GM21786 (cell line): ENCODE results near the gene SLC15A3.

ENCODE experiments used
- ATAC-seq: cut with Tn5 transposase; IDR thresholded peaks from one replicate; pipeline ENCODE4 v1.9.1; 2021; ENCODE audit not compliant: unreplicated experiment

The SLC15A3 gene

GRCh38 chr11:60932605-60933356 is 19.2 kb downstream of the SLC15A3 start:
- no peak for ATAC-seq

DNA sequence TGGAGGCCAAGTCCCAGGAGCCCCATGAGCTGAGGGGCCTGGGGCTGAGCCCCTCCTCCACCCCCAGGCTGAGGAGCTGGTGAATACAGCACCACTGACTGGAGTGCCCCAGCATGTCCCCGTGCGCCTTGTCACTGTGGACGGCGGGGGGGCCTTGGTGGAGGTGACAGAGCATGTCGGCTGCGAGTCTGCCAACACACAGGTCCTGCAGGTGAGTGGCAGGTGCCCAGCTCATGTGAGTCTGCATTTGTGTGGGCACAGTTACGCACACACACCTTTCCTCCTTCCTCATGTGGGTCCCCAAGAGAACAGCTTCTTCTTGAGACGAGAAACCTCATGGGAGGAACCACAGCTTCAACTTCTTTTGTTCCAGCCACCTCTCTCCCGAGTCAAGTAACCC is 20.1 kb downstream of the SLC15A3 start:
- ATAC-seq: no peak

DNA sequence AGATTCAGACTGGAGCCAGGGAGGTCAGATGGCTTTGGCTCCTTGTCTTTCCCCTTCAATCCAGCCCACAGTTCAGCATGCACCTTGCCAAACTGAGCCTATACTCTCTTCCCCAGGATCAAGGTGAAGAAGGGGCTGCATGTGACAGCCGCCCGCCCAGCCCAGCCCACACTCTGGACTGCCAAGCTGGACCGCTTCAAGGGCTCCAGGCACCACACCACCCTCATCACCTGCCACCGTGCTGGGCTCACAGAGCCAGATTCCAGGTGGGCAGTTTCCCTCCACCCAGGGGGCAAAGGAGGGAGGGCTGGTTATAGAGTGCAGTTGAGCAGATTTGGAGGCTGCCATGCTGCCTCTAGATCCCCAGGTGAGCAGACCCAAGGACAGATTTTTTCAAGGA is 21.6 kb downstream of the SLC15A3 start:
- ATAC-seq: no peak

GRCh38 chr11:60929764-60930163 is 22.2 kb downstream of the SLC15A3 start:
- no peak for ATAC-seq

DNA sequence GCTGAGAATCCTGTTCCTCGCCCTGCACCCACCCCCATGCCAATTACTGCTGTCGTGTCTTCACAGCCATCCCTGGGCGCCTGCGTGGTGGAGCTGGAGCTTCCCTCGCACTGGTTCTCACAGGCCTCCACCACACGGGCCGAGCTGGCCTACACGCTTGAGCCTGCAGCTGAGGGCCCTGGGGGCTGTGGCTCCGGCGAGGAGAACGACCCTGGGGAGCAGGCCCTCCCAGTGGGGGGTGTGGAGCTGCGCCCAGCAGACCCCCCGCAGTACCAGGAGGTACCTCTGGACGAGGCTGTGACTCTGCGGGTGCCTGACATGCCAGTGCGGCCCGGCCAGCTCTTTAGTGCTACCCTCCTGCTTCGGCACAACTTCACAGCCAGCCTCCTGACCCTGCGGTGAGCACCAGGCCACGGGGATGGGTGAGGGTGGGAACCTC is 23.4 kb downstream of the SLC15A3 start:
- ATAC-seq: no peak

GRCh38 chr11:60927600-60927999 is 24.4 kb downstream of the SLC15A3 start:
- no peak for ATAC-seq

DNA sequence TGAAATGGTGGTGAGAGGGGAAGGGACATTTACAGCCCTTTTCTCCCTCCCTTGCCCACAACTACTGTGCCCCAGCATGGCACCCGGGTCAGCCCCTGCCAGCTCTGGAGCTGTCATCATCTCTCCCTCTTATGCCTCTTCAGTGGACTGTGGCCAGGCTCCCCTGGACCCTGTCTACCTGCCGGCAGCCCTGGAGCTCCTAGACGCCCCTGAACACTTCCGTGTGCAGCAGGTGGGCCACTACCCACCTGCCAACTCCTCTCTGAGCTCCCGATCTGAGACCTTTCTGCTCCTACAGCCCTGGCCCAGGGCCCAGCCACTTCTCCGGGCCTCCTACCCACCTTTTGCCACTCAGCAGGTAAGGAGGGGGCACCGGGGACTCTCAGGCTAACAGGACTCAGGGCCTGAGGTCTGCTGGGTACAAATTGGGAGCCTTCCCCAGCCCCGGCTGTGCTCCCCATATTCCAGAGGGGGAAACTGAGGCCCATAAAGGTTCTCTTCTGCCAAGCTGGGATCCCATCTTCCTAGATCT is 24.8 kb downstream of the SLC15A3 start:
- no peak for ATAC-seq

- no peak for ATAC-seq
These were observed 25.5 kb downstream of the SLC15A3 start for GRCh38 chr11:60926500-60926899.

- ATAC-seq: no peak
These were observed 26.1 kb downstream of the SLC15A3 start for GRCh38 chr11:60925868-60926267.

- ATAC-seq: no peak
These were observed 26.8 kb downstream of the SLC15A3 start for GRCh38 chr11:60924906-60925853.

DNA sequence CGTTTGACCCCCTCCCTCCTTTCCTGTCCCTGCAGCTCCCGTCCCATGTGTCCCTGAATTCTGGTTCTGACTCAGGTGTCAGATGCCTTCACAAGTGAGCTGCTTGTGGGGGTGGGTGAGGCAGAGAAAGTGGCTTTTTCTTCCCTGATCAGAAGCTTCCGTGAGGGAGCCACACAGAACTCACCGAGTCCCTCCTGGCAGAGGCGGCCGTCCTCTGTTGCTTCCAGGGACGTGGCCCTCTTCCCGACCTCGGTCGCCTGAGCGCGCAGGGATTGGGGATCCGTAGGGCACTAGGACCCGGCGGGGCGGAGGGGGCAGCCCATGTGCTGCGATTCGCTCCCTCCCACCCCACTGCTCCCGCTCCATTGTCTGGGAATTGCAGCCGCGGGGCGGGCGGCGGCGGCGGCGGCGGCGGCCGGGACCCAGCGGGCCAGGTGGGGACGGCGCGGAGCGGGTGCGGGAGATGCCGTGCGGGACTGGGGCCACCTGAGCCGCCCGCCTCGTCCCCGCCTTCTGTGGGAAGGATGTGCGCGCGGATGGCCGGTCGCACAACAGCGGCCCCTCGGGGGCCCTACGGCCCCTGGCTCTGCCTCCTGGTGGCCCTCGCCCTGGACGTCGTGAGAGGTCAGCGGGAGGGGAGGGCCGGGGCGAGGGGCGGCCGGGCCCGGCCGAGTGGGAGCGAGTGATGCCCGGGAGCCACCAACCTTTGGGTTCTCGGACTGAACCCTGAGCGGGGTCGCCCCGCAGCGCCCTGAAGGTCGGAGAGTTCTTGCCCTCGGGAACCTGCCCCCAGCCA is 27.7 kb downstream of the SLC15A3 start, which contains the start of gene TMEM132A:
TSS of gene TMEM132A (plus strand) at position 351 of the 796 bp plus-strand sequence. CDS start at position 525, 174 bp downstream.
- no peak for ATAC-seq

DNA sequence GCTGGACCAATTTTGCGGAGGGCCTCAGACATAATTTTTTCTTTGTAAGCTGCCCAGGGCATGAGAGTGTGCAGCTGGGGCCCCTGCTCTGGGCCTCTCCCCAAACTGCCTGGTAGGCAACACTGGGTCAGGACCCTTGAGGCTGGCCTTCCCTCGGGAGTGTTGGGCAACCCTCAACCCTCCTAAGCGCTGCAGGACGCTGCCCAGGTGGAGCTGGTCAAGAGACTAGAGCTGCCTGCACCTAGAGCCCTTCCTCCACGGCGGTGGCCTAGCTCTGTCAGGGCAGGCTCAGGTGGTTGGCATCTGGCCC is 28.2 kb downstream of the SLC15A3 start:
- no peak for ATAC-seq

GRCh38 chr11:60923326-60923725 is 28.6 kb downstream of the SLC15A3 start:
- ATAC-seq: no peak

DNA sequence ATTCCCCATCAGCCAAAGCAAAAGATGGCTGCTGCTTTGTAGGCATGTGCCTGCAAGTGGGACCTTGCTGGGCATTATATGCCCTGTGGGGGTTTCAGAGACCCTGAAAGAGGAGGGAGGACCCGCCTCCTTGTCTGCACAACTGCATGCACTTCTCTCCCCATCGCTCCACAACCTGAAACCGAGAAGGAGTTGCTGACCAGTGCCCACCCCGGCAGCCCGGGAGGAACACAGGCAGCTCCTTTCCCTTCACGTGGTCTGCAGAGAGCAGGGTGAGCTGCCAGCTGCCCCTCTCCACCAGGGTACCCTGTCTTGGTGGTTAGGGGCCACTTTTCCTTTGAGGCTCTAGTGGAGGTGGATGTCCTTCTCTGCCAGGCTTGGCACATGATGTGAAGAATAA is 29.1 kb downstream of the SLC15A3 start:
- no peak for ATAC-seq

GRCh38 chr11:60921777-60922335 is 30.1 kb downstream of the SLC15A3 start:
- ATAC-seq: no peak

DNA sequence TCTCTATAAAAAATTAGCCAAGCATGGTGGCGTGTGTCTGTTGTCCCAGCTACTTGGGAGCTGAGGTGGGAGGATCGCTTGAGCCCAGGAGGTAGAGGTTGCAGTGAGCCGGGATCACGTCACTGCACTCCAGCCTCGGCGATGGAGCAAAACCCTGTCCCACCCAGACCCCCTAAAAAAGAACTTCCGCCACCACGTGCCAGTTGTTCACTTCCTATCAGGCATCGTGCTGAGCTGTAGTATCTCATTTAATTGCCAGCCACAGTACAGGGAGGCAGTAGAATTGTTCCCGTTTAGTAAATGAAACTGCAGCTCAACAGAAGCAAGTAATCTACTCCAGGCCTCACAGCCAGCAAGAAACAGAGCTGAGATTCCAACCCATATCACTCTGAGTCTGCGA is 30.7 kb downstream of the SLC15A3 start:
- no peak for ATAC-seq

DNA sequence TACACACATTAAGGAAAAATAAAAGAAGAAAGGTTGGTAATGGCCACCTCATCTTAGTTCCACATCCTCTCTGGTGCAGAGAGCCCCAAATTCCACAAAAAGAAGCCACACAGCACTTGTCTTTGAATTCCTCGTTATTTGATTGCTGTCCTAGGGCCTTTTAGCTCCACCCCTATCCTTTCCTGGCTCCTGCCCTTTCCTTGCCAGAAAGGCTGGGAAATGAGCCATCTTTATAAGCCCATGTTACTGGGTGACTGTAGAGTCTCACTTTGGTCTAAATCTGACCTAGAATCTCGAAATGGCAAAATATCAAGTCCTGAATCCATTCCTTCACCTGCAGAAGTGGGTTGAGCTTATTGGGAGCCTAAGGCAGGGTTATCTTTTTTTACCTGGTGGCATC is 32.0 kb downstream of the SLC15A3 start:
- no peak for ATAC-seq

- no peak for ATAC-seq
These were observed 32.7 kb downstream of the SLC15A3 start for GRCh38 chr11:60919320-60919719.

DNA sequence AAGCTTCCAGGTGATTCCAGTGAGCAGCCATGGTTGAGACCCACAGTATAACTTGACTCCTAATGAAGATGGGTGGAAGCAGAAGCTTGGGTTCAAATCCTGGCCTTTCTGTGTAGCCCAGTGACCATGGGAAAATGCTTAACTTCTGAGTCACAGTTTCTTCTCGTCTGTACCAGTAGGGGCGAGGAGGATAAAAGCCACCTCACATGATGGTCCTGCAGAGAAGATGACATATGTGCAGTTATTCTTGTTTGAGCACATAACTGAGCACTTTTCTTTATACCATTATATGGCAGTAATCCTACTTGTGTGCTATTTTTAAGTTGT is 33.1 kb downstream of the SLC15A3 start:
- ATAC-seq: no peak

DNA sequence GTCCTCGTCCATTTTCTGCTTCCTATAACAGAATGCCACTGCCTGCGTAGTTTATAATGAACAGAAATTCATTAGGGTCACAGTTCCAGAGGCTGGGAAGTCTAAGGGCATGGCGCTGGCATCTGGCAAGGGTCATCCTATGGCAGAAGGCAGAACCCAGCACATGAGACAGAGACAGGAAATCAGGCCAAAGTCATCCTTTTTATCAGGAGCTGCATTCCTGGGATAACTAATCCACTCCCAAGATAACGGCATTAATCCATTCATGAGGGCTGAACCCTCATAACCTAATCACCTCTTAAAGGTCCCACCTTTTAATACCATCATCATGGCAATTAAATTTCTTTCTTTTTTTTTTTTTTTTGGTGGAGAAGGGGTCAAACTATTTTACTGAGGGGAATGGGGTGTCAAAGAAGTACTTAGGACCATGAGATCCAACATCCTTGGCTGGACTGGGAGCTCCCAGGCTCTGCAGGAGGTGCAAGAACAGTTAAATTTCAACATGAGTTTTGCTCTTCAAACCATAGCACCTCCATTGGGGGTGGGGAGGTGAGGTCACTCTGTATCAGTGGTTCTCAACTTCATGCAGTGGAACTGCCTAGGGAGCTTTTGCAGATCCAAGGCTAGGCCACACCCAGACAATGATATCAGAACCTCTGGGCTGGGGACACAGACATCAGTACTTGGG is 33.6 kb downstream of the SLC15A3 start:
- ATAC-seq: no peak
